HG03521 (cell line): Measurements from ENCODE around the gene SLC7A5.
A peak's percentile ranks its signal among the peaks of the same experiment; 100 is the strongest.
"Not testable (repeated sequence)": the region's sequence is repeated elsewhere in the genome, so short reads cannot be mapped to it uniquely, and the experiment has no call there.

Source experiments
- ATAC-seq: cut with Tn5 transposase; IDR thresholded peaks from one replicate; pipeline ENCODE4 v1.9.1; 2021; ENCODE audit warnings: mild to moderate bottlenecking, moderate library complexity; ENCODE audit not compliant: unreplicated experiment

Gene SLC7A5

DNA sequence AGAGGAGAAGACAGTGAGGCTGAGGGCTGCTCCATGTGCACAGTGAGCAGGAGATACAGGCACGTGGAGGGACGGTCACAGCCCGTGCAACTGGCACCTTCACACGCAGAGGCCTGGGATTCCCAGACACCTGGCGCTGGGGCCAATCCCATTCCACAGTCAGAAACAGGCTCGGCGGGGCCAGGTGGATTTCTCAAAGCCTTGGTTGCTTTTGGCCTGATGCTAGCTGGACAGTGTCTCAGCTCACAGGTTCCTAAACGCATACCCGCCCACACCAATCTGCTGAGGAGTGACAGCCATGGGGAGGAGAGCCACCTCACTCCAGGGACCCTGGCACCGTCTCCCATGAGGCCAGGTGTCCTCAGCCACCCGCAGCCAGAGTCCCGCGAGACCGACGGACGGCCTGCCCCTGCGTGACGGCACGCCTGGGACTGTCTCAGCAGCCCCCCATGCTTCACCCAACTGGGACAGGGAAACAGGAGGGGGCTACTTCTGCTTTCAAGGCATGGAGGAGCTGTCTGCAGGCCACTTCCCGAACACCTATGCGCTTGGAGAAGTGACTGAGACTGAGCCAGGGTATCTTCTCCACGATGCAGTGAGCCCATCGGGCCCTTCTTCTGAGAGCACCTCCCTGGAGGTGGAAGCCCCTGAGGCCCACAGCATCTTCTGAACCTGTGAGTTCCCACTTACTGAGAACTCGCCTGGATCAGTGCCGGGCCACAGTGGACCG lies 6.5 kb downstream of the SLC7A5 start:
- ATAC-seq = not testable (repeated sequence)

DNA sequence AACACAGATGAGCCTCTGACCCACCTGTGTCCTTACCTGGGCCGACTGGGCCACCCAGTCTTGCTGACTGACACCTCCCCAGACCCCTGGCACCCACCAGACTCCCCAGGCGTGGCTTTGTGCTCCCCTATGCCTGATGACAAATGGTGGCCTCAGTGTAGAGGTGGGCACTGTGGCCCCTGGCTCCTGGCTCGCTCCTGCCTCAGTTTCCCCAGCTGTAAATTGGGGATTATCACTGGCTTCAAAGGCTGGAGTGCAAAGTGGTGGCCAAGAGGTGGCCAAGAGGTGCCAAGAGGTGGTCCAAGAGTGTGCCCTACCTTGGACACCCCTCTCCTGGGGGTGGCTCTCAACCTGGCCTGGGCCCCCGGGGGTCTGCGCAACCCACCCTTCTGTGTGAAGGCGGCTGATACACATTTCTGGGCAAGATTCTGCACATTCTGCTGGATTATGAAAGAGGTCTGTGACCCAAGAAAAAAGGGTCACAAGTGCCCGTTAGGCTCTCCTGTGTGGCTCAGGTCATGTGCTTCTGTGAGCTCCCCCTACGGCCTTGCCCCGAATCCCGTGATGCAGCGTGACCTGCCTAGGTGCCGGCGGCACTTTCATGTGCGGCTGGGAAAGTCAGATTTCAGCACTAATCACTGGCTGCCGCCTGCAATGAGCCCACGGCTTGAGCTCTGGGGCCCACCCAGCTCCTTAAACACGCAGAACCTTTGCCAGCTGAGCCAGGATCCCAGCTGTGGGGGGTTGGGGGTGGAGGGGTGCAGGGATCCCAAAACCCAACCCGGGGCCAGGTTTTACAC lies 7.8 kb downstream of the SLC7A5 start:
- not testable (repeated sequence) for ATAC-seq

DNA sequence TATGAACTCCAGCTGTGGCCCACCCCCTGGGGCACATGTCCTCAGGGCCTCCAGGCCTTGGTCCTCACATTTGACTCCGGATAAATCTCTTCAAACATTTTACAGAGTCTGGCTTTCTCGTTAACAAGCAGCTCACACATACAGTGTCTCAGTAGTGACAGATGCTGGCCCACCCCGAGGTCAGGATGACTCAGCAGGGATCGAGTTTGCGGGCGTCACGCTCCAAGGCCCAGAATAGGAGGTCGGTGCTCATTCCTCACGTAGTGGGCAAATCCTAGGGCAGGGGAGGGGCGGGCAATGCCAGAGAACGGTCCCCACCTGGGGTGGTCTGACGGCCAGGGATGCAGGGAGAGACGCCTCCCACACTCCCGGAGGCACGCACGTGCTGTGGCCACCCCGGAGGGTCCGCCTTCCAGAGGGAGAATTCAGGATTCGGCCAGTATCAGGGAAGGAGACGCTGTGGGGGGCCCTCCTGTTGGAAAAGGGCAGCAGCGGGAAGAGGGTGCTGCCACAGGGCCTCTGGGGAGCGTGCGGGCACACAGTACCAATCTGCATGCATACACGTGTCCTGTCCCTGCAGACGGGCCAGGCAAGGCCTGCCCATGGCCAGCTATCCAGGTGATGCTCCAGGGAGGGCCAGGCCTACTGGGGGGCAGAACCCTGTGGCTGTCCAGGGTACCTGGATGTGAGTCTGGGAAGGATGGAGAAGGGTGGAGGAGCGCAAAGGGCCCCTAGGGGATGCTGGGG lies 8.6 kb downstream of the SLC7A5 start:
- ATAC-seq = no peak

DNA sequence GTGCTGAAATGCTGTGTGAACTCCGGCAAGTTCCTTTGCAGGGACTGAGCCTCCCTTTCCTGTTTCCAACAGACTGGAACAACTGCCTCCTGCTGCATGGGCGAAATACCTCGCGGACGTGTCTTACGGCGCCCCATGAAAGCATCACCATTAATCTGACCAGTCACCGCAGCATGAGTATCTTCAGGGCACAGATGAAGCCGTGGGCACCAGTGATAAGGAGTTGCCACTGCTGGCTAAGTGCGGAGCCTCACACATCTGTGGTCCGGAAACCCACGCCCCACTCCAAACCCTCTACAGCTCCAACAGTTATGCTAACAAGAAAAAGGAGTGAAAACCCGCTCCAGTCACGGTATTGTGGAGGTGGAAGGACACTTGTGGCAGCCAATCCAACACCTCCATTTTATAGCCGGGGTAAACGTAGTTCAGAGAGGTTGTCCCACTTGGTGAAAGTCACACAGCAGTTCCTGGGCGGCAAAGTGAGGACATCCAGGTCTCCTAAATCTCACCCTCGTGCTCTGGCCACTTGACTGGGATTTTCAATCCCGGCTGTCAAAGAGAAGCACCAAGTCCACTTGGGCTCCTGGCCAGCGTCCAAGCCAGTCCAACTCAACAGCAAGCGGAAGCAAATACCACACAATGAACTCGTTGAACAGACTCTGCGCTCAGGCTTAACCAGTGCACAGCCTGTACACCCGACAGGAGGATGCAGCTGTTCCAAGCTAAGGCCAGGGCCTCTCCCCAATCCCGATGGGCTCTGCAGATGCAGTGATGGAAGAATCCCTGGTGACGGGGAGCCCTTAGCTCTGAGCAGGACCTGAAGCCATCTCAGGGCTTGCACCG lies 10.9 kb downstream of the SLC7A5 start:
- ATAC-seq = not testable (repeated sequence)

DNA sequence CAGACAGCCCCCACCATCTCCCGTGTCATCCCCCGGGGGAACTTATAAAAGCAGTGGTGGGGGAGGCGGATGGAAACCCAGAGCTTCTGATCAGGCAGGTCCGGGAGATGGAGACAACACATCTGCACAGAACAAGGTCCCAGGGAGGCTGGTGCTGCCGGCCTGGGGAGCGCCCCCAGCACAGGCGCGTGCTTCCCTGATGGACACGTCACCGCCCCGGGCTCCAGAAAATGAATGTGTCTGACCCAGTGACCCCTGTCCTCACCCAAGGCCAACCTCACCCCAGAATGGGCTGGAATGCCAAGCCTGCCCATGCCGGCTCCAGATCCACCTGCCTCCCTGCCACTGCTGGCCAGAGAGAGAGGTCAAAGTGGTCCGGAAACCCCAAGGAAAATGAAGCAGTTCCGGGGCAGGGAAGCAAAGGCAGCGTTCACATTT lies 12.5 kb downstream of the SLC7A5 start:
- ATAC-seq = no peak

DNA sequence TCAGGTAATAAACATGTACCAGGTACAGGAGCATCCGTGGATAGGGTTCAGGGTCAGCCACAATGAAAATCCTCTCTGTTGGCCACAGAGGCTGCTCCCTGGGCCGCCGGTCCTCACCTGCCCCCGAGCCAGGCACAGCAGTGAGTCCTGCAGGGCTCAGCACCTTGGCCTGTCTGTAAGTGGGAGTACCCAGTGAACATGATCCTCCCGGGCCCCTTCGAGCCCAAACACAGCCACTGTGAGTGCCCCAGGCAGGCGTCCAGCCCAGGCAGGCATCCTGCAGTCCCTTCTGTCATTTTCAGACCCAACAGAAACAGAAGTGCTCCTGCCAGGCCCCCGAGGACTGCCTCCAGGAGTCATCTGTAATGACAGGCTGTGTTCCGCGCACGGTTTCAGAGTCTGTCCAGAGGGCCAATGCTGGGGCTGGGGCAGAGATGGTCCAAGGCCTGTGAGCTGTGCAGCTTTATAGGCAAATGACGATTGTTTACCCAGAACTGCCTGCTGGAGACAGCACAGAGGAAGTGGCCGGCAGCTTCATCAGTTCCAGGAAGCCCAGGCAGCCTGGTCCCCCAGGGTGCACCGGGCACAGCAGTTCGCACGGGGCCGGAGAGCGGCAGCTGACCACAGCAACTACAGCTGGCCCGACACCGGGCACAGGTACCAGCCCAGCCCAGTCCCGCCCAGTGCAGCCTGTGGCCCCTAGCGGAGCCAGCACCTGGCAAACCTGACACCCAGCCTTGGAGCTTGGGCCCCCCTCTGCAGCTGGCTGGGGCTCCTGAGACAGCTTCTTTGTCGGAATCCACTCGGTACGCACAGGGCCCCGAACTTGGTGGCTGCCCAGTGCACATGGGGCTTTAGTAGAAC lies 13.2 kb downstream of the SLC7A5 start:
- no peak for ATAC-seq

DNA sequence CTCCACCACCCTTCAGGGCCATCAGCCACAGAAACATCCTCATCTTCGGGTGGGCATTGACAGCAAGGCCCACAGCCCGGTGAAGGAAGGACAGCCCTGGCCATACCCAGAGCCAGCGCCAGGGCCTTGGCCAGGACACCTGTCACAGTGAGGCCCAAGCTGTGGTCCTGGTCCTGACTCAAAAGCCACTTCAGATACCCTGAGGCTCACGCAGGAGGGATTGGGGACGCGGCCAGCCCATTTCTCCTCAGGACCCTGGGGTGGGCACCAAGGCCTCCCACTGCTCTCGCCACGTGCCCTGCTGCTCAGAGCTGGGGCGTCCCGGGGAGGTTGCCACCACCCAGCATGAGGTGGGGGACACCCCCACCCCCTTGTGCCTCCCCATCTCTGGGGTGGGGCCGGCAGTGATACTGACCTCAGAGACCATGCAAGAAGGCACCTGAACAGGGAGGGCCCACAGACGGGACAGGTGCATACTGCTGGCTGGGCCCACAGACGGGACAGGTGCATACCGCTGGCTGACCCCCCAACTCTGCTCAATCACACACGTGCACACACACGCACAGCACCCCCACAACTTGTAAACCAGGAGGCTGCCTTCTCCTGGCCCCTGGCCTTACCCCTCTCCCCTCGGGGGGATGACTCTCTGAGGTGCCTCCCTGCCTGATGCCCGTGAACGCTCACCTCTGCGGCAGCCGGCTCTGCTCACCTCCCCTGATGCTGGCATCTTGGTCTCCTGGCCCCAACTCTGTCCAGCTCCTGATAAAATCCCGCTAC lies 14.2 kb downstream of the SLC7A5 start:
- no peak for ATAC-seq

DNA sequence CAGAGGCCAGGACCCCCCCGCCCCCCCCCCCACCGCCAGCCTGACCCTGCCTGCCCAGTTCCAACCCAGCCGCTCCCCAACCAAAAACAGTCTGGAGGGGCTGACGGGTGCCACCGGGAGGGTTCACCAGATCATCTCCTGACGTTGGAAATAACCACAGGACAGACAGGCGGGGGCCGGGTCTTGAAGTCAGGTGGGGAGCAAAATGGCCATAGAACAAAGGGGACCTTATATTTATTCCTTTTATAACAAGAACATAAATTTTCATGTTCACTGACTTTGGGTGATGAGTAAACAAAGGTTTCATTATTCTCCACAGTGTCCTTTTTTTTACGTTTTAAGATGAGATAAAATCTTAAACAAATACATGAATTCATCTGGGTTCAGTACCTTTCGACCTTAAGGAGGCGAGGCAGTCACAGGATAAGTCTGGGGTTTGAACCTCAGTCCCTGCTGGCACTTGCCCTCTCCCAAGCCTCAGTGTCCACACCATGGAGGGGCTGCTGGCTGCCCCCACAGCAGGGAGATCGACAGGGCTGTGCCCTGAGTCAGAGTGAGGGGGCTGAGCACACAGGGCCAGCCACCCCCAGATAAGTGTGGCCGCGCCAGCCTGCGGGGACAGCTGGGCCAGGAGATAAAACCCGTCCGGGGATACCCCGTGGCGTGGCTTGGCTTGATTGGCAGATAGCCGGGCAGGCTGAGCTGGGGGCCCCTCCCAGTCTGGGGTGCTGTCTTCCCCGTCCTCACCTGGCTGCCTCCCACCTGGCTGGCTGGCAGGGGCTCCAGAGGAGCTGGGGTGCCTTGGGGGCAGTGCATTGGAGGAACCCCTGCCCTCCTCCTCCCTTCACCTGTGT lies 15.0 kb downstream of the SLC7A5 start:
- no peak for ATAC-seq

DNA sequence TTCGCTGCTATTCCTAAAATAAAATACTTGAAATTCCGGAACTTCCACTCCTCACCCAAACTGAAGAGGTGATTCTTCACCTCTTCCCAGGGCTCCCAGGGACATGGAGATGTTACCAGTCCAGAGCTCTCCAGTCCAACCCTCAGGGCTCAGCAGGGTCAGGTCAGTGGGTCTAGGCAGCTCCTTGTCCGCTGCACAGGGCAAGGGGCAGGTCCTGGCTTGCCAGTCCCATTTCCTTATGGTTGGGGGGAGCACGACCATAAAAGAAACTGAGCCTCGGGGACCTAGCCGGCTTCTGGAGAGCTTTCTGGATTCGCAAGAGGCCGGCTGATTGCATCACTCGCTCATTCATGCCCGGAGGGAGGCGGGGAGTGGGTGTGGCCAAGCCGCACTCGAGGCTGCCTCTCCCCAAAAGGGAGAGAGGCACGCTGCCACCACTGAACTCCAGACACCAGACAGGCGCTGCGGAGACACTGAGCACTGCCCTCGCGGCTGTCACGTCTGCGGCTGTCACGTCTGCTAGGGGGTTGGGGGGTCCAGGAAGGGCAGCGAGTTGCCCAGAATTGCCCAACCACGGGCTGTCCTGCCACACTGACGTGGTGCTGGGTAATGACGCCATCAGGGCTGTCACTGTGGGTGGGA lies 15.8 kb downstream of the SLC7A5 start:
- peak; percentile 52 for ATAC-seq

DNA sequence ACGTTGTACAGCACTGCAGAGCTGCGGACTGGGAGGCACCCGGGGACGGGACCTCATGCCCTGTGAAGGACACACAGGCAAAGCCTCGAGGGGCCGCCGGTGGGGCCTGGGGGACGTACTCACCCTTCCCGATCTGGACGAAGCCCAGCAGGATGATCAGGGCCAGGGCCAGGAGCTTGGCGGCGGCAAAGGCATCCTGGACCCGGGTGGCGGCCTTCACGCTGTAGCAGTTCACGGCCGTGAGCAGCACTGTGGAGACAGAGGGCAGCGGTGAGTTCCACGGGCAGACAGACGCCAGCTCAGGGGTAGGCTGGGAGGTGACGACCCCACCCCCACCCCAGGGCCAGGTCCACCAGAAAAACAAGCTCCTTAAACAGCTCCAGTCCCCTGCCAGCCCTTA lies 17.7 kb downstream of the SLC7A5 start:
- ATAC-seq = no peak

DNA sequence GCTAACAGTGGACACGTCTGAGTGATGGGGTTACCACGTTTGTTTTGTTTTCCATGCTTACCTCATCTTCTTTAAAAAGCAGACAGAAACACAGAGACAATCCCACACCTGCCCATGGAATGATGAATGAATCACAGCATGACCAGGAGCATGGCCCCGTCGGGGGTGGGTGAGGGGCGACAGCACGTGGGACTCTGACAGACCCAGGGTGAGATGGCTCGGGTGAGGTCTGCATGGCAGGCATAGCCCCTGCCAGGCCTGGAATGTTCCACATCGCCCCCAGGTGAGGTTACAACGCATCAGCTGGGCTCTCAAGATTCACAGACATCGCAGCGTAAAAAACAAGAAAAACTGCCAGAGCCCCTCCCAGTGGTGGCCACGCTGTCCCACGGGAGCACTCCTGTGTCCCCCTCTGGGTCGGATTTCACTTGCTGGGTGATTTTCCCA lies 18.1 kb downstream of the SLC7A5 start:
- ATAC-seq = no peak

DNA sequence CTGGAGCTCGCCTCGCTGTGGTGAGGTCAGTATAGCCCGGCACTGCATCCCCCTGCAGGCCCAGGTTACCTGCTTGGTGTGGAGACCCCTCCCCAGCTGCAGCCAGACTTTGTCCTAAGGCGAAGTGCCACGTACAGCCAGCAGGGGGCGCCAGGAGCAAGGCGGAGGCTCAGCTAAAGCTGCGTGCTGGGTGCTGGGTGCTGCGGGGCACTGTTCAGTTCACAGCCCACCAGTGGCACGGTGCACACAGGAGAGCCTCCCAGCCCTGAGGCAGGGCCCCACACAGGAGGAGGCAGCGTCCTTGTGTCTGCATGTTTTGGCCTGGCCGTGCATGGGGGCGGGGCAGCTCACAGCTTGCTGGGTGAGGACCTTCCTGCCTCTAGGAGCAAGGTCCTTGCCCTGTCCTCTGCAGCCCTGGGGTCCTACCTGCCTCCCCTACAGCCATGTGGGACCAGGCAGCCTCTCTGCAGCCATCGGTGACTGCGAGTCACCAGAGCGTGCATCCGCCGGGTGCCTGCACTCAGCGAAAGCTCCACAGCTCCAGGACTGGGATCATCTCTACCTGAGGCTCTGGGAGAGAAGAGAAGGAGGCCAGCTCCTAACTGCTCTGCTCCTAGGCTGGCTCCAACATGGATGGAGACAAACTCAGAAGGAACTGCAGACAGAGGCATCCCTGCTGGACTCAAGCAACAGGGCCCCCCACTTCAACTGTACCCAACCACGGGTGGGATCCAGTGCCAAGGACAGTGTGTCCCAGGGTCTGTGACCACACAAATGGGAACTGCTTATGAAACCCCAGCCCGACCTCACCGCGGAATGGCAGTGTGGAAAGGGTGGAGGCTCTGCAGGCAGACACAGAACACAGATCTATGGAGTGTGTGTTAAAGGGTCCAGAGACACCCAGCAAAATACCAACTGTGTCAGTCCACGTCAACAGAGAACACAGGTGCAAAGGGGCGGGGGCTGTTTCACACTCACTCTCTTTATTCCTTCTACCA lies 19.0 kb downstream of the SLC7A5 start:
- ATAC-seq = no peak

DNA sequence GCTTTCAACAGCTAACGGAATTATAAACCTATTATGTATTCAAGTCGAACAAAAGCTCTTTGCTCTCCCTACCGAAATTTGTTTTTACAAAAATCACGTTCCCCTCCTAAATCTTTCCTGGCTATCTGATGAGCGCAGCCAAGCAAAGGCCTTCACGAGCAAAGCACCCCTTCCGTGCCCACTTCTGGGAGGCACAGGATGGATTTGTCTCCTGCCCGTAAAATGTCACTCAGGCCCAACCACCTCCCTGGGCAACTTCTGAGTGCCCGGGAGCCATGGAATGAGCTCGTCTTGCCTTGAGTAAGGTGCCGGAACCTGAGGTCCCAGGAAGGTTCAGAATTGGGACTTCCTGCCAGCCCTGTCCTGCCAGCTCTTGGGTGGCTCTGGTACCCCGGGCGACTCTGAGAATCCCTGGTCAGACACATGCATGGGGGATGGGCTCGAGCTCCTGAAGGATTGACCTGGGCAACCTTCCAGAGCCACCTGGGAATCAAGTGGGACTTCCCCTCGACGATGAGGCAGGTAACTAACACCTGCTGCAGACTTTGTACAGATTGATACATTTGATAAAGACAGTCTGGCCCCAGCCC lies 19.8 kb downstream of the SLC7A5 start:
- no peak for ATAC-seq

DNA sequence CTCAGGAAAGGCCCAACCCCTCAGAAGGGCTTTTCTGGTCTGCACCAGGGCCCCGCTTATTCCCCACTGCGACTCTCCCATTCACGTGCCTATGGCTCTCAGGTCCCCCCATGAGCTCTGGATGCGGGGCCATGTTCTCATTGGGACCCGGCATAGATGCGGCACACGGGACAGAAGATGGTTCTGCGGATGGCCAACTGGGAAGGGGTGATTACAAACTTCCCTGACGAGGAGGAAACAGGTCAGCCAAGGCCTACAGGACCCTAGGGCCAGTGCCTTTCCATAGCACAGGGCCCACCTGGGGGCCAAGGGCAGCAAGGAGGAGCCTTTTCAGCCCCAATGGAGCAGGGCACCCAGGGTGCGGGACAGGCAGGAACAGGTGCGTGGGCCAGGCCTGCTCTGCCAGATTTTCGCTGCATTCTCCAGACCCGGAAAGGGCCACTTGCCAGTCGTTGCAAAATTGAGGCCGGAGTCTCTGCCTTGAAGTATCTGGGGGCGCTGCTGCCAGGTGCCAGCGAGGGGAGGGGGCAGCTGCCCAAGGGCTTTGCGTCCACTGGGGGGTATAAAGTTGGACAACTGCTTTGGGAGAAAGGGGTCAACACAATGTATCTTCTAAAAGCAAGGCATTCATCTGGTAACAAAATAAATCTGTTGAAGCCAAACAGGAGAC lies 20.5 kb downstream of the SLC7A5 start:
- ATAC-seq = no peak
